Measurements from ENCODE around the gene UPK1A. TPM values are rescaled to one million over a fixed set of nuclear protein-coding genes. Genes with fewer than 3 reads are reported as not detected.

UPK1A gene
- total and polyA plus RNA-seq, 2 of the 8 experiments (the other 6 are each of a cell fraction or from before 2014, with no cell fraction given) = 0.56 to 9.9 TPM

DNA sequence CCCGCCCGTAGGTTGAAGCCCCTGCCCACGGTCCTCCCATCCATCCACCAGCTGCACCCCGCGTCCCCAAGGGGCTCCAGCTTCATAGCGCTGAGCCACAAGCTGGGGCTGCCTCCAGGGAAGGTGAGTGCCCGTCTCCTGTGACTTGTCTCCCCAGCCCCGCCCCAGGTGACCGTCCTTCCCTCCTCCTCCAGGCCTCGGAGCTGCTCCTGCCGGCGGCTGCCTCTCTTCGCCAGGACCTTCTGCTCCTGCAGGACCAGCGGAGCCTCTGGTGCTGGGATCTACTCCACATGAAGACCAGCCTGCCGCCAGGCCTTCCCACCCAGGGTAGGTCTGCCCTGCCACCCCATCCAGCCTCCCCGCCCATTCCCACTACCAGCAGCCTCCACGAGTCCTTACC, 46.3 kb upstream of the UPK1A start:
- no peak overlapping the region for H4K5ac ChIP-seq (ENCODE audit: insufficient read length, low read depth, low read length)
- no peak overlapping the region for H2BK15ac ChIP-seq (ENCODE audit: low read length)
- H2BK12ac ChIP-seq (ENCODE audit: low read depth, low read length) = no peak overlapping the region
- CTCF ChIA-PET (ENCODE audit: partially characterized antibody) = interaction anchor here (1.1 to 1.5 kb wide), 2 partner anchors 10 to 64 kb away, joined by 3 read pairs; no protein-coding TSS in a partner anchor
- H3K4me2 ChIP-seq (ENCODE audit: insufficient read depth in 1 of 2, low read depth in 2 of 2, low read length in 2 of 2) = no peak overlapping the region
- H3K18ac ChIP-seq (ENCODE audit: extremely low read depth, low read length) = no peak overlapping the region
- no peak overlapping the region for H4K91ac ChIP-seq (replicated peaks; ENCODE audit: insufficient read length, low read length)
- no peak overlapping the region for H3K56ac ChIP-seq (replicated peaks; ENCODE audit: insufficient read length, low read depth, low read length)
- H2BK20ac ChIP-seq (ENCODE audit: low read length) = no peak overlapping the region
- no peak overlapping the region for H3K4me3 ChIP-seq (ENCODE audit: extremely low read depth in 1 of 4, insufficient read depth in 2 of 4, low read depth in 3 of 4, low read length in 4 of 4)
- no peak overlapping the region for H3K23ac ChIP-seq (ENCODE audit: insufficient read length)
- H2BK5ac ChIP-seq (ENCODE audit: low read depth, low read length) = no peak overlapping the region
- H3K27me3 ChIP-seq (replicated peaks in 1 of 4; ENCODE audit: control insufficient read depth in 3 of 4, extremely low read depth in 1 of 4, insufficient read depth in 3 of 4, low read length in 3 of 4) = no peaks in the 10 kb centered on the region
- H3K79me2 ChIP-seq (ENCODE audit: control insufficient read depth in 1 of 2, insufficient read depth in 2 of 2, low read length in 2 of 2) = no peaks in the 10 kb centered on the region
- H2BK120ac ChIP-seq (replicated peaks; ENCODE audit: low read depth, low read length) = no peak overlapping the region
- POLR2A ChIA-PET (ENCODE audit: partially characterized antibody) = interaction anchor here (1.7 kb wide), 1 partner anchor 18 kb away, joined by 6 read pairs; no protein-coding TSS in a partner anchor
- 92% methylated on average over 13 of the region's 17 CpGs; no CpG with 5 or more reads in 1 of the 2 experiments for WGBS, 2 experiments (ENCODE audit: extremely low coverage in 1 of 2, insufficient coverage in 1 of 2, insufficient read length in 1 of 2, insufficient replicate concordance in 2 of 2, low coverage in 1 of 2, low lambda C conversion rate in 2 of 2, missing lambda C conversion rate in 1 of 2)
- no peak overlapping the region for H4K8ac ChIP-seq (ENCODE audit: extremely low read depth, insufficient read depth, low read length)
- peaks cover 0 to 5% of the 10 kb centered on the region in 2 experiments for H4K20me1 ChIP-seq (replicated peaks in 1 of 2; ENCODE audit: control insufficient read depth in 1 of 2, insufficient read depth in 2 of 2, low read length in 2 of 2)
- H3K4ac ChIP-seq (replicated peaks; ENCODE audit: insufficient read length, low read depth, low read length) = no peak overlapping the region
- no peak overlapping the region for H2AK5ac ChIP-seq (ENCODE audit: low read depth, low read length)
- H3K14ac ChIP-seq (ENCODE audit: insufficient read length) = no peak overlapping the region
- no peaks in the 10 kb centered on the region for H3K79me1 ChIP-seq (ENCODE audit: low read depth, low read length)
- no peaks in the 10 kb centered on the region for H3K9me3 ChIP-seq (ENCODE audit: insufficient read depth in 2 of 2, low read depth in 1 of 2, low read length in 1 of 2)
- no peak for FAIRE-seq
- no peak overlapping the region for H2AFZ ChIP-seq (ENCODE audit: low read length)
- no peak for DNase-seq (ENCODE audit: low read depth in 1 of 2, low spot score in 2 of 2)
- peaks cover 4 to 15% (median 8%) of the 10 kb centered on the region in 4 experiments; a peak in 5 of 8 replicates for H3K36me3 ChIP-seq (ENCODE audit: control insufficient read depth in 2 of 4, insufficient read depth in 4 of 4, low read length in 3 of 4)
- H3K23me2 ChIP-seq (ENCODE audit: low read depth, low read length) = no peaks in the 10 kb centered on the region
- no peaks in the 10 kb centered on the region for H3K4me1 ChIP-seq (replicated peaks in 1 of 4; ENCODE audit: control insufficient read depth in 3 of 4, insufficient read depth in 4 of 4, low read length in 3 of 4)
- H3K9ac ChIP-seq (replicated peaks in 1 of 4; ENCODE audit: extremely low read depth in 1 of 4, low read depth in 3 of 4, low read length in 3 of 4) = no peak overlapping the region
- no peak overlapping the region for H3K27ac ChIP-seq (ENCODE audit: low read depth, low read length)
- TF ChIP-seq RAD21 (IDR thresholded peaks at IDR 0.05 in 1 of 2, conservative IDR thresholded peaks at IDR 0.05 in 1 of 2; ENCODE audit: low read depth in 2 of 2, low read length in 2 of 2) = no peak
- no peak for TF ChIP-seq TAF7 (optimal IDR thresholded peaks at IDR 0.05; ENCODE audit: borderline replicate concordance, low read depth, low read length)
- no peak for TF ChIP-seq EGR1 (IDR thresholded peaks at IDR 0.05; ENCODE audit: borderline replicate concordance, low read depth, low read length)
- TF ChIP-seq SP1 (IDR thresholded peaks at IDR 0.05; ENCODE audit: low read depth, low read length) = no peak
- TF ChIP-seq, protein P1, sequence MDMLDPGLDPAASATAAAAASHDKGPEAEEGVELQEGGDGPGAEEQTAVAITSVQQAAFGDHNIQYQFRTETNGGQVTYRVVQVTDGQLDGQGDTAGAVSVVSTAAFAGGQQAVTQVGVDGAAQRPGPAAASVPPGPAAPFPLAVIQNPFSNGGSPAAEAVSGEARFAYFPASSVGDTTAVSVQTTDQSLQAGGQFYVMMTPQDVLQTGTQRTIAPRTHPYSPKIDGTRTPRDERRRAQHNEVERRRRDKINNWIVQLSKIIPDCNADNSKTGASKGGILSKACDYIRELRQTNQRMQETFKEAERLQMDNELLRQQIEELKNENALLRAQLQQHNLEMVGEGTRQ (IDR thresholded peaks at IDR 0.05; ENCODE audit: low read length) = no peak
- TF ChIP-seq CEBPB (IDR thresholded peaks at IDR 0.05; ENCODE audit: low read depth, low read length) = no peak
- no peak for TF ChIP-seq CHD1 (IDR thresholded peaks at IDR 0.05; ENCODE audit: low read depth, low read length)
- no peak for TF ChIP-seq TCF12 (IDR thresholded peaks at IDR 0.05; ENCODE audit: low read depth, low read length)
- no peak for TF ChIP-seq HDAC2 (IDR thresholded peaks at IDR 0.05; ENCODE audit: borderline replicate concordance in 1 of 2, low read depth in 2 of 2, low read length in 2 of 2)
- TF ChIP-seq ATF3 (IDR thresholded peaks at IDR 0.05; ENCODE audit: insufficient read depth, low read depth, low read length) = no peak
- no peak for TF ChIP-seq SAP30 (IDR thresholded peaks at IDR 0.05; ENCODE audit: insufficient read depth, insufficient replicate concordance, low read length)
- no peak for TF ChIP-seq SIRT6 (IDR thresholded peaks at IDR 0.05; ENCODE audit: low read length)

Data from H1 (cell line).